AG20443 (cell line): ENCODE data around the gene NID2.

Experiments
- DNase-seq: peaks from one replicate; pipeline ENCODE4 v3.0.0; 2012; ENCODE audit warnings: low spot score, mixed read lengths

Gene NID2

GRCh38 chr14:52002542-52002941, 66.3 kb downstream of the NID2 start:
- DNase-seq = no peak

GRCh38 chr14:52000696-52001095, 68.2 kb downstream of the NID2 start:
- DNase-seq = no peak

GRCh38 chr14:52000019-52000582, 68.8 kb downstream of the NID2 start:
- no peak for DNase-seq

- DNase-seq = no peak
These were observed 69.8 kb downstream of the NID2 start for GRCh38 chr14:51999084-51999483.

GRCh38 chr14:51998348-51998747, 70.5 kb downstream of the NID2 start:
- no peak for DNase-seq

GRCh38 chr14:51996148-51996746, 72.6 kb downstream of the NID2 start:
- no peak for DNase-seq

GRCh38 chr14:51993285-51993920, 75.5 kb downstream of the NID2 start:
- no peak for DNase-seq

- DNase-seq = no peak
These were observed 78.4 kb downstream of the NID2 start for GRCh38 chr14:51990488-51990887.

GRCh38 chr14:51989293-51990234, 79.3 kb downstream of the NID2 start, which contains the start of gene RTRAF:
RTRAF (plus strand) TSS chr14:51989546; CDS start chr14:51989640, 94 bp downstream.
- DNase-seq = peak; percentile 99

- no peak for DNase-seq
These were observed 80.6 kb downstream of the NID2 start for GRCh38 chr14:51988221-51988620.

GRCh38 chr14:51981218-51981854, 87.5 kb downstream of the NID2 start:
- no peak for DNase-seq

GRCh38 chr14:51979088-51979709, 89.7 kb downstream of the NID2 start:
- DNase-seq = peak; percentile 79

- no peak for DNase-seq
These were observed 90.2 kb downstream of the NID2 start for GRCh38 chr14:51978681-51979085.

GRCh38 chr14:51977075-51977474, 91.8 kb downstream of the NID2 start:
- DNase-seq = no peak

- no peak for DNase-seq
These were observed 96.3 kb downstream of the NID2 start for GRCh38 chr14:51972566-51972965.

GRCh38 chr14:51969852-51970540, 98.9 kb downstream of the NID2 start:
- no peak for DNase-seq

- DNase-seq = peak; percentile 33
These were observed 101.3 kb downstream of the NID2 start for GRCh38 chr14:51967521-51967920.

- no peak for DNase-seq
These were observed 105.6 kb downstream of the NID2 start for GRCh38 chr14:51963286-51963685.

- DNase-seq = peak; percentile 17
These were observed 106.1 kb downstream of the NID2 start for GRCh38 chr14:51962711-51963110.

GRCh38 chr14:51960866-51961265, 108.0 kb downstream of the NID2 start:
- no peak for DNase-seq

- no peak for DNase-seq
These were observed 108.9 kb downstream of the NID2 start for GRCh38 chr14:51959928-51960327.
